CD4-positive, alpha-beta T cell treated with Interferon gamma for 1 hour (primary cell): ENCODE results near the gene MAGEC2.

ENCODE experiments used
- DNase-seq: peaks from one replicate; pipeline ENCODE4 v3.0.0-alpha.2; 2020

The MAGEC2 gene, protein sequence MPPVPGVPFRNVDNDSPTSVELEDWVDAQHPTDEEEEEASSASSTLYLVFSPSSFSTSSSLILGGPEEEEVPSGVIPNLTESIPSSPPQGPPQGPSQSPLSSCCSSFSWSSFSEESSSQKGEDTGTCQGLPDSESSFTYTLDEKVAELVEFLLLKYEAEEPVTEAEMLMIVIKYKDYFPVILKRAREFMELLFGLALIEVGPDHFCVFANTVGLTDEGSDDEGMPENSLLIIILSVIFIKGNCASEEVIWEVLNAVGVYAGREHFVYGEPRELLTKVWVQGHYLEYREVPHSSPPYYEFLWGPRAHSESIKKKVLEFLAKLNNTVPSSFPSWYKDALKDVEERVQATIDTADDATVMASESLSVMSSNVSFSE

GRCh38 chrX:142204522-142205433 lies at the start of gene MAGEC2:
Gene MAGEC2, minus strand, starts transcription at chrX:142205290. Its CDS starts 1,303 bp downstream, at chrX:142203987.
- DNase-seq: no peak

- no peak for DNase-seq
These were observed 46.6 kb upstream of the MAGEC2 start for GRCh38 chrX:142251680-142252079.

DNA sequence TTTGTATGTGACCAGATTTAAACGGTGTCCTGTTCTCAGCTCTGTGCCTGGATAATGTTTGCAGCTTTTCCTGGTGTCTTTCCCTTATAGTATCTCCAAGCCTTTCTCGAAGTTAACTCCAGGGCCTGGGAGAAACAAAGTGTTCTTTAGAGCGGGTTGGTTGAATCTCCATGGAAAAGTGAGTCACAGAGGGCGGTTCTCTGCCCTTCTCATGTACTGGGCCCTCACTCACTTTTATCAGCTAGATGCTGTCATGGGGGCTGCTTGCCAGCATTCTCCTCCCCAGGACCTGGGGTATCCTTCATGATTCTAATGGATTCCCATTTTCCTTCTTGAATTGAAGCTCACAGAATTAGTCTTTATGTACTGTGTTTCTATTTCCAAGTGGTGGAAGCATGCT lies 46.1 kb upstream of the MAGEC2 start:
- no peak for DNase-seq

DNA sequence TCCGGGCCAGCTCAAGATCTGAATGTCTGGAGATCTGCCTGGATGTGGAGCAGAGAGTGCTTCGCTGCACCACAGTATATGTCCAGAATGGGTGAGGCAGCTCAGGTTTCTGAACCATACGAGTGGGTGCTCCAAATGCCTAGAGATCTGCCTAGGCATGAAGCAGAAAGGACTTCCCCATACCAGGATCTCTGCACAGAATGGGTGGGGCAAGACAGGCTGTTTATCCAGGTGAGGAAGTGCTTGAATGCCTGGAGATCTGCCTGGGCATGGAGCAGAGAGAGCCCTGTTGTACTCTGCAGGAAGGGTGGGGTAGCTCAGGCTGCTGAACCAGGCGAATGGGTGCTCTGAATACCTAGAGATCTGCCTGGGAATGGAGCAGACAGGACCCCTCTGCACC lies 45.4 kb upstream of the MAGEC2 start:
- no peak for DNase-seq

- DNase-seq: no peak
These were observed 44.6 kb upstream of the MAGEC2 start for GRCh38 chrX:142249721-142250120.

GRCh38 chrX:142244568-142244967 lies 39.5 kb upstream of the MAGEC2 start:
- no peak for DNase-seq

GRCh38 chrX:142238536-142238935 lies 33.4 kb upstream of the MAGEC2 start:
- no peak for DNase-seq

- DNase-seq: no peak
These were observed 28.3 kb upstream of the MAGEC2 start for GRCh38 chrX:142233400-142233799.

GRCh38 chrX:142214081-142214480 lies 9.0 kb upstream of the MAGEC2 start:
- no peak for DNase-seq

GRCh38 chrX:142201113-142201512 lies 4.0 kb downstream of the MAGEC2 start:
- DNase-seq: no peak

- no peak for DNase-seq
These were observed 19.0 kb downstream of the MAGEC2 start for GRCh38 chrX:142186103-142186502.

- no peak for DNase-seq
These were observed 20.1 kb downstream of the MAGEC2 start for GRCh38 chrX:142184756-142185602.

DNA sequence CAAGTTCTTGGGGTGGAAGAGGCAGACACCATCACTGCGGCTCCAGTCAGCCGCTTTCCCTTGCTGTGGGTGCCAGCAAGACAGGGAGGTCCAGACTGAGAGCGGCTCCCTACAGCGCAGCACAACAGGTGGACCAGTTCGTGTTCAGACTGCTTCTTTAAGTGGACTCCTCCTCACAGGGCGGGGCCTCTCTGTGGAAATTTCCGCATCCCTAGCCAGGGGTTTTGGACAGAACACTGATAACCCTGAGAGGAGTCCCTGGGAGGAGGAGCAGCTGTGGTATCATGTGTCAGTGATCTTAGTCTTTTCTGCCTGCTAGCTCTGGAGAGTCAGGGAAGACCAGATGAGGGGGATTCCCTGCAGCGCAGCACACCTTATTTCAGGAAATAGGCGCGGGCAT lies 48.5 kb downstream of the MAGEC2 start:
- no peak for DNase-seq
